Activated CD8-positive, alpha-beta T cell treated with anti-CD3 and anti-CD28 coated beads for 36 hours (primary cell): ENCODE results near the gene TST. TPM values are rescaled to one million over a fixed set of nuclear protein-coding genes. Genes with fewer than 3 reads are reported as not detected.

Experiments used
- ATAC-seq: fragments of 200-7000 bp; cut with Tn5 transposase; one replicate; pipeline ENCODE4 v1.10.0; 2021; ENCODE audit warnings: mild to moderate bottlenecking, moderate library complexity
- CTCF ChIA-PET: fragments of 350-600 bp; sonication (Branson Sonifier 250); formaldehyde crosslinking; loops from one replicate; lab custom pipeline; 2021; ENCODE audit warnings: antibody characterized with exemption; lab: Charles Lee
- POLR2A ChIA-PET: fragments of 350-600 bp; sonication (Branson Sonifier 250); formaldehyde crosslinking; loops from one replicate; lab custom pipeline; 2021; ENCODE audit warnings: antibody characterized with exemption; lab: Charles Lee
- DNase-seq: peaks from one replicate; pipeline ENCODE4 v3.0.0-alpha.2; 2020
- H3K27ac Mint-ChIP-seq: one replicate; pipeline ENCODE4 v1.8.0; 2021; ENCODE audit warnings: mild to moderate bottlenecking, mixed read lengths
- H3K27me3 Mint-ChIP-seq: one replicate; pipeline ENCODE4 v1.8.0; 2021; ENCODE audit warnings: mixed read lengths
- H3K36me3 Mint-ChIP-seq: one replicate; pipeline ENCODE4 v1.8.0; 2021; ENCODE audit warnings: low read depth, mixed read lengths
- H3K4me1 Mint-ChIP-seq: one replicate; pipeline ENCODE4 v1.8.0; 2021; ENCODE audit warnings: low read depth, mixed read lengths
- H3K4me3 Mint-ChIP-seq: one replicate; pipeline ENCODE4 v1.8.0; 2021; ENCODE audit warnings: mild to moderate bottlenecking, moderate library complexity, mixed read lengths
- H3K9me3 Mint-ChIP-seq: one replicate; pipeline ENCODE4 v1.8.0; 2021; ENCODE audit warnings: mixed read lengths
- intact Hi-C: fragments of 100-400 bp; cut with micrococcal nuclease; formaldehyde crosslinking; loops from one replicate; pipeline ENCODE4 v1.10.0; 2022
- total RNA-seq, 2 experiments: library from RNA; stranded (reverse); gene quantifications; one replicate each; pipeline ENCODE4 v1.2.3, GENCODE V29; 2021
- TF ChIP-seq, protein P1 (sequence below): fragments of 200-600 bp; IDR thresholded peaks from one replicate; pipeline ENCODE4 v1.8.0; 2022; ENCODE audit warnings: antibody characterized with exemption, mild to moderate bottlenecking

The TST gene
- total RNA-seq, 2 experiments from 2014 or later: 1.2 to 1.8 TPM

DNA sequence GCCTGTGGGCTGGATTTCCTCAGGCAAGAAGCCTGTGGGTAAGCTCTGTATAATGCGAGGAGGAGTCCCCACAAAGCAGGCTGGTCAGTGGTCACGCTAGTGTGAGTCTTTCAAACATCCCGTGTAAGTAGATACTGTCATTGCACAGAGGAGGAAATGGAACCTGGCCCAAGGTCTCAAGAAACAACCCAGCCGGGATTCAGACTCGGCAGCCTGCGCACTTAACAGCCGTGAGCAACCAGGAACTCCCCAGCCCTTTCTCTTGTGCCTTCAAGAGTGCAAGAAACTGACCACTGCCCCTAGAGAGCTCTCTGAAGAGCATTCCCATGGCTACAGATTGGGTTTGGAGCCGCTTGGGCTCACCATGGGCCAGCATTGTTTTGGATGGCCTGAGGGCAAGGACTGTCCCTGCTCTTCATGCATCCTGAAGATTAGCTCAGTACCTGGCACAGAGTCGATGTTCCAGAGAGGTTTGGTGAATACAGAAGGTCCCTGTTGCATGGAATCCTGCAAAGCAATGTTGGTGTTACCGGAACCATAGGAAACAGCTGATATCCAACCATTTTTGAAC lies 6.3 kb upstream of the TST start:
- intact Hi-C loops: no loop called here
- TF ChIP-seq, protein P1, sequence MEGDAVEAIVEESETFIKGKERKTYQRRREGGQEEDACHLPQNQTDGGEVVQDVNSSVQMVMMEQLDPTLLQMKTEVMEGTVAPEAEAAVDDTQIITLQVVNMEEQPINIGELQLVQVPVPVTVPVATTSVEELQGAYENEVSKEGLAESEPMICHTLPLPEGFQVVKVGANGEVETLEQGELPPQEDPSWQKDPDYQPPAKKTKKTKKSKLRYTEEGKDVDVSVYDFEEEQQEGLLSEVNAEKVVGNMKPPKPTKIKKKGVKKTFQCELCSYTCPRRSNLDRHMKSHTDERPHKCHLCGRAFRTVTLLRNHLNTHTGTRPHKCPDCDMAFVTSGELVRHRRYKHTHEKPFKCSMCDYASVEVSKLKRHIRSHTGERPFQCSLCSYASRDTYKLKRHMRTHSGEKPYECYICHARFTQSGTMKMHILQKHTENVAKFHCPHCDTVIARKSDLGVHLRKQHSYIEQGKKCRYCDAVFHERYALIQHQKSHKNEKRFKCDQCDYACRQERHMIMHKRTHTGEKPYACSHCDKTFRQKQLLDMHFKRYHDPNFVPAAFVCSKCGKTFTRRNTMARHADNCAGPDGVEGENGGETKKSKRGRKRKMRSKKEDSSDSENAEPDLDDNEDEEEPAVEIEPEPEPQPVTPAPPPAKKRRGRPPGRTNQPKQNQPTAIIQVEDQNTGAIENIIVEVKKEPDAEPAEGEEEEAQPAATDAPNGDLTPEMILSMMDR: no peak
- DNase-seq (no peak), ATAC-seq (no peak)
- ChIA-PET CTCF (interaction anchor here (1.4 to 4.1 kb wide), 2 partner anchors 12 to 18 kb away, joined by 3 to 19 read pairs; no protein-coding TSS in a partner anchor), POLR2A (interaction anchor here (1.0 to 1.5 kb wide), 2 partner anchors 11 to 175 kb away, joined by 4 read pairs; no protein-coding TSS in a partner anchor)
- H3K27ac Mint-ChIP-seq: no peak overlapping the region
- peaks cover 4% of the 10 kb centered on the region for H3K4me1 Mint-ChIP-seq
- H3K9me3 Mint-ChIP-seq: no peaks in the 10 kb centered on the region
- H3K36me3 Mint-ChIP-seq: no peaks in the 10 kb centered on the region
- H3K4me3 Mint-ChIP-seq: no peak overlapping the region
- H3K27me3 Mint-ChIP-seq: peaks cover 9% of the 10 kb centered on the region

DNA sequence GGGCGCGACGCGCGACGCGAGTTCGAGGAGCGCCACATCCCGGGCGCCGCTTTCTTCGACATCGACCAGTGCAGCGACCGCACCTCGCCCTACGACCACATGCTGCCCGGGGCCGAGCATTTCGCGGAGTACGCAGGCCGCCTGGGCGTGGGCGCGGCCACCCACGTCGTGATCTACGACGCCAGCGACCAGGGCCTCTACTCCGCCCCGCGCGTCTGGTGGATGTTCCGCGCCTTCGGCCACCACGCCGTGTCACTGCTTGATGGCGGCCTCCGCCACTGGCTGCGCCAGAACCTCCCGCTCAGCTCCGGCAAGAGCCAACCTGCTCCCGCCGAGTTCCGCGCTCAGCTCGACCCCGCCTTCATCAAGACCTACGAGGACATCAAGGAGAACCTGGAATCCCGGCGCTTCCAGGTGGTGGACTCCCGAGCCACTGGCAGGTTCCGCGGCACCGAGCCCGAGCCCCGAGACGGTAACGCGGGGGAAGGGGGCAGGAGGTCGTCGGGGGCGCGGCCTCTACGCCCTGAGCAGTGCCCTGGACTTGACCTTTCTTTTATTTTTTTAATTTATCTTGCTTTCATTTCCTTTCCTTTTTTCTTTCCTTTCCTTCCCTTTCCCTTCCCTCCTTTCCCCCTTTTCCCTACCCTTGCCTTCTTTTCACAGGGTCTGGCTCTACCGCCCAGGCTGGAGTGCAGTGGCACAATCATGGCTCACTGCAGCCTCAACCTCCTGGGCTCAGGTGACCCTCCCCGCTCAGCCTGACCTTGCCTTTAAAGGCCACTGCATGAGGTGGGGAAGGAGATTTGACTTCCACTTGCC lies 5.3 kb upstream of the TST start:
- Mint-ChIP-seq H3K36me3 (no peaks in the 10 kb centered on the region), H3K4me1 (peaks cover 6% of the 10 kb centered on the region), H3K4me3 (no peak overlapping the region), H3K27ac (no peak overlapping the region), H3K9me3 (no peaks in the 10 kb centered on the region), H3K27me3 (peaks cover 17% of the 10 kb centered on the region)
- ATAC-seq (no peak), DNase-seq (no peak)
- ChIA-PET CTCF (interaction anchor here (1.0 to 4.1 kb wide), 2 partner anchors 10 to 19 kb away, joined by 3 to 19 read pairs; no protein-coding TSS in a partner anchor), POLR2A (no interaction called here)
- TF ChIP-seq, protein P1: no peak
- intact Hi-C loops: no loop called here

DNA sequence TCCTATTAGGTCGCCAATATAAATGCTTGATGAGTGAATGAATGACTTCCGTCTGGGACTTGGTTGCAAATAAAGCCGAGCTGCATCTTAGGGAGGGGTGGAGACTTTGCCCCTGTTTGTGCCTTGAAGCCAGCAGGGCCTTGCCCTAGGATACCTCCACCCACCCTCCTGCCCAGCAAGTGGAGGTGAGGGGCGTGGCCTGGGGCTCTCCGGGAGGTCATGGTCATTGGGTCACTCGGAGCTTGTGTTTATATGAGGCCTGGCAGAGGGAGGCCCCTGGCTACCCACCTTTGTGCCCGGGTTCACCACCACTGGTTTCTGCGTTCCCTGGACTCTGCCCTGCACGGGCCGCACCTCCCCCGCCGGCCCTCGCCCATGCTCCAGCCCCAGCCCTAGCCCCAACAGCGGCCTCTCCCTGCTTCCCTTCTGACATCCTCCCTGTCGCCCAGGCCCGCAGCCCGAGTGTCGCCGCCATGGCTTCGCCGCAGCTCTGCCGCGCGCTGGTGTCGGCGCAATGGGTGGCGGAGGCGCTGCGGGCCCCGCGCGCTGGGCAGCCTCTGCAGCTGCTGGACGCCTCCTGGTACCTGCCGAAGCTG lies 4.6 kb upstream of the TST start:
- ATAC-seq (no peak), DNase-seq (no peak)
- intact Hi-C loops: no loop called here
- H3K36me3 Mint-ChIP-seq: no peaks in the 10 kb centered on the region
- TF ChIP-seq, protein P1: no peak
- ChIA-PET POLR2A (no interaction called here), CTCF (interaction anchor here (1.0 to 4.1 kb wide), 3 partner anchors 9 to 20 kb away, joined by 3 to 19 read pairs (median 3); no protein-coding TSS in a partner anchor)
- no peaks in the 10 kb centered on the region for H3K9me3 Mint-ChIP-seq
- H3K27ac Mint-ChIP-seq: no peak overlapping the region
- H3K4me1 Mint-ChIP-seq: peaks cover 6% of the 10 kb centered on the region
- H3K4me3 Mint-ChIP-seq: no peak overlapping the region
- H3K27me3 Mint-ChIP-seq: peaks cover 17% of the 10 kb centered on the region

DNA sequence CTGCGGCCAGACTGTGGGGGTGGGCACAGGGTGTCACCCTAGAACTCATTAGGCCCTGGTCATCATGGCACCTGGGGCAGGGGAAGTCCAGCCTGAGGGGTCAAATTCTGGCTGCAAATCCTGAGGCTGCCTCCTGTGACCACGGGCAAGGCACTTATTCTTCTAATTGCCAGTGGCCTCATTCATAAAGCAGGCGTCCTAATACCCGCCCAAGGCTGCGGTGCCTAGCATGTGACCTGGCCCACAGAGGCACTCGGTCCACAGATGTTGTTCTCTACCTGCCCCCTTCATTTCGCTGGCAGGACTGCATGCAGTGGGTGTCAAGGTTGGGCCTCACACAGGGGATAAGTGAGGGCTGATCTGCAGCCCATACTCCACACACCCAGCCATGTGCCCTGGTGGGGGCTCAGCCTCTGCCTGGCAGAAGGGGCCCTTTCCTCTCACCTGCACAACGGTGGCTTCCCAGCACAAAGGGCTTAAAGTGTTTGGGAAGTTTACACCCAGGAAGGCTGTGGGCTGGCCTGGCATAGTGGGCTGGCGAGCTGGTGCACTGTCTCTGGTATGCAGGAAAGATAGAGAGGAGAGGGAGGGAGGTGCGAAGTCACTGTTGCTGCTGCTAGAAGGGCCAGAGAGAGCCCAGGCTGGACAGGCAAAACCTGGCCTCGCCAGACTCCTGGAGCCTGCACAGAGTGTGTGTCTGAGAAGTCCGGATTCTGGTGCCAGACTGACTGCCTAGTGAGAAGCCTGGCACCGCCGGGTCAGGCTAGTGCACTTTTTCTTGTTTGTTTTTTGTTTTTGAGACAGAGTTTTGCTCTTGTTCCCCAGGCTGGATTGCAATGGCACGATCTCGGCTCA lies 3.5 kb upstream of the TST start:
- ChIA-PET CTCF (interaction anchor here (1.1 to 4.1 kb wide), 13 partner anchors 8 to 202 kb away, joined by 3 to 19 read pairs (median 4); no protein-coding TSS in a partner anchor), POLR2A (no interaction called here)
- DNase-seq (no peak), ATAC-seq (no peak)
- peaks cover 6% of the 10 kb centered on the region for H3K4me1 Mint-ChIP-seq
- TF ChIP-seq, protein P1: no peak
- no peaks in the 10 kb centered on the region for H3K36me3 Mint-ChIP-seq
- H3K4me3 Mint-ChIP-seq: no peak overlapping the region
- intact Hi-C loops: no loop called here
- H3K27me3 Mint-ChIP-seq: peaks cover 19% of the 10 kb centered on the region
- no peak overlapping the region for H3K27ac Mint-ChIP-seq
- H3K9me3 Mint-ChIP-seq: no peaks in the 10 kb centered on the region
